Activated CD8-positive, alpha-beta memory T cell treated with anti-CD3 and anti-CD28 coated beads for 1 hour (primary cell): ENCODE measurements around the gene PRSS36.
A peak's percentile ranks its signal among the peaks of the same experiment; 100 is the strongest.

ENCODE experiments used
- DNase-seq, 2 donors: peaks; one replicate each; pipeline ENCODE4 v3.0.0-alpha.2; 2020; ENCODE audit warnings: low read depth in 1 of 2; ENCODE audit errors: extremely low read depth in 1 of 2

Gene PRSS36

GRCh38 chr16:31128711-31129567 is 20.9 kb downstream of the PRSS36 start:
- DNase-seq: no peak

GRCh38 chr16:31127182-31127581 is 22.7 kb downstream of the PRSS36 start:
- DNase-seq: no peak

- DNase-seq: no peak
Observed at GRCh38 chr16:31125844-31126243, 24.0 kb downstream of the PRSS36 start.

- no peak for DNase-seq
Observed at GRCh38 chr16:31120129-31120528, 29.7 kb downstream of the PRSS36 start.

GRCh38 chr16:31118223-31119155 is 31.4 kb downstream of the PRSS36 start:
- DNase-seq: no peak

- DNase-seq: peak; percentile 91 to 92
Observed at GRCh38 chr16:31117384-31118222, 32.3 kb downstream of the PRSS36 start, which contains the start of gene KAT8. KAT8 (plus strand) TSS chr16:31117664; CDS start chr16:31117682, 18 bp downstream.

GRCh38 chr16:31114468-31114867 is 35.4 kb downstream of the PRSS36 start:
- DNase-seq: no peak

GRCh38 chr16:31113121-31114120 is 36.4 kb downstream of the PRSS36 start:
- DNase-seq: no peak

- no peak for DNase-seq
Observed at GRCh38 chr16:31112711-31113110, 37.2 kb downstream of the PRSS36 start.

GRCh38 chr16:31111881-31112466 is 37.9 kb downstream of the PRSS36 start:
- no peak for DNase-seq

GRCh38 chr16:31110106-31111034 is 39.5 kb downstream of the PRSS36 start:
- no peak for DNase-seq

GRCh38 chr16:31109622-31110021 is 40.2 kb downstream of the PRSS36 start:
- DNase-seq: no peak

- DNase-seq: no peak
Observed at GRCh38 chr16:31108794-31109558, 40.9 kb downstream of the PRSS36 start.

- DNase-seq: peak in 1 of 2 donors; percentile 41
Observed at GRCh38 chr16:31108035-31108793, 41.7 kb downstream of the PRSS36 start, which contains the start of gene BCKDK. BCKDK (plus strand) TSS chr16:31108386; CDS start chr16:31109224, 838 bp downstream.

GRCh38 chr16:31107465-31107867 is 42.4 kb downstream of the PRSS36 start:
- DNase-seq: no peak
